HG03565 (cell line): ENCODE data around the gene SGPP1.
"Not testable (repeated sequence)": the region's sequence is repeated elsewhere in the genome, so short reads cannot be mapped to it uniquely, and the experiment has no call there.

Source experiments
- ATAC-seq: cut with Tn5 transposase; IDR thresholded peaks from one replicate; pipeline ENCODE4 v1.9.1; 2021; ENCODE audit warnings: mild to moderate bottlenecking, moderate library complexity; ENCODE audit not compliant: unreplicated experiment

Gene SGPP1

GRCh38 chr14:63641473-63642228, 86.2 kb downstream of the SGPP1 start, which contains the start of gene WDR89:
WDR89 (minus strand) TSS chr14:63641871; CDS start chr14:63599942, 41,929 bp downstream.
- ATAC-seq, result peak; percentile 76

- ATAC-seq, result no peak
These were observed 89.4 kb downstream of the SGPP1 start for GRCh38 chr14:63638493-63638892.

- ATAC-seq, result not testable (repeated sequence)
These were observed 91.7 kb downstream of the SGPP1 start for GRCh38 chr14:63636094-63636635.
